Measurements from ENCODE around the gene IWS1.

Gene IWS1

GRCh38 chr2:127471286-127471988, 54.9 kb downstream of the IWS1 start:
- ChIA-PET POLR2A (no interaction called here), CTCF (interaction anchor here (0.8 to 1.5 kb wide), 5 partner anchors 8 to 56 kb away, joined by 3 to 5 read pairs (median 3); no protein-coding TSS in a partner anchor)
- no peaks in the 10 kb centered on the region for H3K27me3 ChIP-seq (replicated peaks in 2 of 5; ENCODE audit: control insufficient read depth in 4 of 5, insufficient read depth in 5 of 5, low read length in 4 of 5)
- WGBS (ENCODE audit: insufficient coverage), result 94% methylated on average over 3 of the region's 4 CpGs
- no peak overlapping the region for H3K4me3 ChIP-seq (ENCODE audit: control insufficient read depth in 1 of 7, extremely low read depth in 1 of 7, insufficient read depth in 4 of 7, low read depth in 2 of 7, low read length in 6 of 7)
- H3K27ac ChIP-seq (ENCODE audit: insufficient read depth in 1 of 2, low read depth in 1 of 2, low read length in 2 of 2, poor library complexity in 1 of 2, severe bottlenecking in 2 of 2), result no peak overlapping the region
- H3K36me3 ChIP-seq (ENCODE audit: control insufficient read depth in 4 of 4, insufficient read depth in 4 of 4, low read length in 3 of 4), result peaks cover 8 to 17% (median 9%) of the 10 kb centered on the region in 4 experiments
- no peaks in the 10 kb centered on the region for H3K4me1 ChIP-seq (ENCODE audit: control extremely low read depth in 1 of 4, control insufficient read depth in 4 of 4, insufficient read depth in 4 of 4, low read length in 3 of 4)
- no peak for DNase-seq
- peaks cover 0 to 9% (median 0%) of the 10 kb centered on the region in 5 experiments for H3K9me3 ChIP-seq (ENCODE audit: control extremely low read depth in 1 of 5, control insufficient read depth in 4 of 5, insufficient read depth in 2 of 5, low read depth in 1 of 5, low read length in 4 of 5)

GRCh38 chr2:127469974-127470373, 56.3 kb downstream of the IWS1 start:
- H3K27me3 ChIP-seq (replicated peaks in 2 of 5; ENCODE audit: control insufficient read depth in 4 of 5, insufficient read depth in 5 of 5, low read length in 4 of 5), result no peaks in the 10 kb centered on the region
- H3K4me1 ChIP-seq (ENCODE audit: control extremely low read depth in 1 of 4, control insufficient read depth in 4 of 4, insufficient read depth in 4 of 4, low read length in 3 of 4), result no peaks in the 10 kb centered on the region
- H3K9me3 ChIP-seq (ENCODE audit: control extremely low read depth in 1 of 5, control insufficient read depth in 4 of 5, insufficient read depth in 2 of 5, low read depth in 1 of 5, low read length in 4 of 5), result no peaks in the 10 kb centered on the region
- ChIA-PET CTCF (interaction anchor here (0.6 to 1.3 kb wide), 5 partner anchors 9 to 146 kb away, joined by 3 to 6 read pairs (median 4); no protein-coding TSS in a partner anchor), POLR2A (no interaction called here)
- H3K36me3 ChIP-seq (ENCODE audit: control insufficient read depth in 4 of 4, insufficient read depth in 4 of 4, low read length in 3 of 4), result peaks cover 8 to 20% (median 11%) of the 10 kb centered on the region in 4 experiments
- DNase-seq, result no peak
- WGBS (ENCODE audit: insufficient coverage), result 100% methylated on average over 2 of the region's 2 CpGs
- no peak overlapping the region for H3K27ac ChIP-seq (ENCODE audit: insufficient read depth in 1 of 2, low read depth in 1 of 2, low read length in 2 of 2, poor library complexity in 1 of 2, severe bottlenecking in 2 of 2)
- no peak overlapping the region for H3K4me3 ChIP-seq (ENCODE audit: control insufficient read depth in 1 of 7, extremely low read depth in 1 of 7, insufficient read depth in 4 of 7, low read depth in 2 of 7, low read length in 6 of 7)

DNA sequence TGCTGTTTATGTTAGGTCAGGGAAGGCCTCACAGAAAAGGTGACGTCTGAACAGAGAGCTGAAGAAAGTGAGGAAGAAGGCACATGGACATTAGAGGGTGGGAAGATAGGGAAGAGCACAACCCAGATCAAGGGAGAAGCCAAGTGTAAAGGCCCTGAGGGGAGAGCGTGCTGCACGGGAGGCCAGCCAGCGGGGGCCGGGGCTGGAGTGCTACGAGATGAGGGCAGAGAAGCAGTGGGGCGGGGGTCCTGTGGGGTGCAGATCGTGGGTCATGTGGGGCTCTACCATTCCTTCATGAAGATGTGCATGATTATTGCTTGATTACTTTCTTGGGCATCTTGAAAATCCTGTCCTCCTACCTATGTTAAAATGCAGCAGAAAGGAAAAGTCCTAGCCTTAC, 57.2 kb downstream of the IWS1 start:
- H3K36me3 ChIP-seq (ENCODE audit: control insufficient read depth in 4 of 4, insufficient read depth in 4 of 4, low read length in 3 of 4), result peaks cover 8 to 20% (median 11%) of the 10 kb centered on the region in 4 experiments
- no peak overlapping the region for H3K4me3 ChIP-seq (ENCODE audit: control insufficient read depth in 1 of 7, extremely low read depth in 1 of 7, insufficient read depth in 4 of 7, low read depth in 2 of 7, low read length in 6 of 7)
- ChIA-PET POLR2A (no interaction called here), CTCF (interaction anchor here (1.0 to 1.5 kb wide), 2 partner anchors 10 kb away, joined by 4 to 6 read pairs; no protein-coding TSS in a partner anchor)
- no peaks in the 10 kb centered on the region for H3K9me3 ChIP-seq (ENCODE audit: control extremely low read depth in 1 of 5, control insufficient read depth in 4 of 5, insufficient read depth in 2 of 5, low read depth in 1 of 5, low read length in 4 of 5)
- no peaks in the 10 kb centered on the region for H3K4me1 ChIP-seq (ENCODE audit: control extremely low read depth in 1 of 4, control insufficient read depth in 4 of 4, insufficient read depth in 4 of 4, low read length in 3 of 4)
- no CpG with 5 or more reads among the region's 8 CpGs for WGBS (ENCODE audit: insufficient coverage)
- H3K27ac ChIP-seq (ENCODE audit: insufficient read depth in 1 of 2, low read depth in 1 of 2, low read length in 2 of 2, poor library complexity in 1 of 2, severe bottlenecking in 2 of 2), result no peak overlapping the region
- no peak for DNase-seq
- H3K27me3 ChIP-seq (replicated peaks in 2 of 5; ENCODE audit: control insufficient read depth in 4 of 5, insufficient read depth in 5 of 5, low read length in 4 of 5), result no peaks in the 10 kb centered on the region

- WGBS (ENCODE audit: insufficient coverage), result no CpG with 5 or more reads among the region's 4 CpGs
- H3K27ac ChIP-seq (ENCODE audit: insufficient read depth in 1 of 2, low read depth in 1 of 2, low read length in 2 of 2, poor library complexity in 1 of 2, severe bottlenecking in 2 of 2), result no peak overlapping the region
- H3K27me3 ChIP-seq (replicated peaks in 2 of 5; ENCODE audit: control insufficient read depth in 4 of 5, insufficient read depth in 5 of 5, low read length in 4 of 5), result no peaks in the 10 kb centered on the region
- ChIA-PET POLR2A (no interaction called here), CTCF (interaction anchor here (1.3 kb wide), 1 partner anchor 11 kb away, joined by 3 read pairs; no protein-coding TSS in a partner anchor)
- no peaks in the 10 kb centered on the region for H3K9me3 ChIP-seq (ENCODE audit: control extremely low read depth in 1 of 5, control insufficient read depth in 4 of 5, insufficient read depth in 2 of 5, low read depth in 1 of 5, low read length in 4 of 5)
- no peaks in the 10 kb centered on the region for H3K4me1 ChIP-seq (ENCODE audit: control extremely low read depth in 1 of 4, control insufficient read depth in 4 of 4, insufficient read depth in 4 of 4, low read length in 3 of 4)
- no peak for DNase-seq
- peaks cover 8 to 20% (median 11%) of the 10 kb centered on the region in 4 experiments for H3K36me3 ChIP-seq (ENCODE audit: control insufficient read depth in 4 of 4, insufficient read depth in 4 of 4, low read length in 3 of 4)
- H3K4me3 ChIP-seq (ENCODE audit: control insufficient read depth in 1 of 7, extremely low read depth in 1 of 7, insufficient read depth in 4 of 7, low read depth in 2 of 7, low read length in 6 of 7), result no peak overlapping the region
Observed at GRCh38 chr2:127465258-127465657, 61.0 kb downstream of the IWS1 start.

DNA sequence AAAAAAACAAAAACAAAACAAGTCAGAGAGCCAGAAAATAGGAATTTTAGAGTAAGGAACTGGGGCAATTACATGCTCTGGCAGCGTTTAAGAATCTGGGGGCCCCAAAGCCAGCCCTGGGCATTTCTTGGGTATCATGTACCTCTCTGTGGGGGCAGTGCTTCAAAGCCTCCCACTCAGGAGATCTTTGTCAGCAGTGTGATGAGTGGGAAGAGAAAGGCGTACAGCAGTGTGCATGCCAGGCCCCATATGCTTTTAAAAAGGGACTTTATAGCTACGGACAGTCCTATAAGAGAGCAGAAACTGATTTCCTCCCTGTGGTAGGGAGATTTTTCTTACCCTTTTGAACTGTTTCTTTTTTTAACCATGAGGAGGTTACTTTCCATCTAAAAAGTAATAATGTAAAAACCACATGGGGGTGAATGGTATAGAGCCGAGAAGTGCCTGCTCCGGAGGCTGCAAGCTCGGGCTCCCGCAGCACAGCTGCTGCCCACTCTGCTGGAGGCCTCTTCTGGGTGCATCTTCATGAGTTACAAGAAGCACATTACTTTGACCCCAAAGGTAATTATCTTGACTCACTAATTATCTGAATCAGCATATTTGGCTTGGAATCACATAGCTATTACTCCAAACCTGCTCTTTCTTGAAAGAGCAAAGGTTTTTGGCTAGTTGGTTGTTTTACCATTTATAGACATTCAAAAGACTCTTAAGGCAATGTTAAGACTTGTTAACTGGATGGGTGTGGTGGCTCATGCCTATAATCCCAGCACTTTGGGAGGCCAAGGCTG, 61.6 kb downstream of the IWS1 start:
- CTCF ChIA-PET, result interaction anchor here (1.3 kb wide), 1 partner anchor 11 kb away, joined by 3 read pairs; no protein-coding TSS in a partner anchor
- no peaks in the 10 kb centered on the region for H3K27me3 ChIP-seq (replicated peaks in 2 of 5; ENCODE audit: control insufficient read depth in 4 of 5, insufficient read depth in 5 of 5, low read length in 4 of 5)
- no peak overlapping the region for H3K27ac ChIP-seq (ENCODE audit: insufficient read depth in 1 of 2, low read depth in 1 of 2, low read length in 2 of 2, poor library complexity in 1 of 2, severe bottlenecking in 2 of 2)
- 100% methylated on average over 6 of the region's 7 CpGs for WGBS (ENCODE audit: insufficient coverage)
- no peaks in the 10 kb centered on the region for H3K9me3 ChIP-seq (ENCODE audit: control extremely low read depth in 1 of 5, control insufficient read depth in 4 of 5, insufficient read depth in 2 of 5, low read depth in 1 of 5, low read length in 4 of 5)
- no peak for DNase-seq
- POLR2A ChIA-PET, result no interaction called here
- no peak overlapping the region for H3K4me3 ChIP-seq (ENCODE audit: control insufficient read depth in 1 of 7, extremely low read depth in 1 of 7, insufficient read depth in 4 of 7, low read depth in 2 of 7, low read length in 6 of 7)
- H3K36me3 ChIP-seq (ENCODE audit: control insufficient read depth in 4 of 4, insufficient read depth in 4 of 4, low read length in 3 of 4), result peaks cover 7 to 18% (median 10%) of the 10 kb centered on the region in 4 experiments
- no peaks in the 10 kb centered on the region for H3K4me1 ChIP-seq (ENCODE audit: control extremely low read depth in 1 of 4, control insufficient read depth in 4 of 4, insufficient read depth in 4 of 4, low read length in 3 of 4)

DNA sequence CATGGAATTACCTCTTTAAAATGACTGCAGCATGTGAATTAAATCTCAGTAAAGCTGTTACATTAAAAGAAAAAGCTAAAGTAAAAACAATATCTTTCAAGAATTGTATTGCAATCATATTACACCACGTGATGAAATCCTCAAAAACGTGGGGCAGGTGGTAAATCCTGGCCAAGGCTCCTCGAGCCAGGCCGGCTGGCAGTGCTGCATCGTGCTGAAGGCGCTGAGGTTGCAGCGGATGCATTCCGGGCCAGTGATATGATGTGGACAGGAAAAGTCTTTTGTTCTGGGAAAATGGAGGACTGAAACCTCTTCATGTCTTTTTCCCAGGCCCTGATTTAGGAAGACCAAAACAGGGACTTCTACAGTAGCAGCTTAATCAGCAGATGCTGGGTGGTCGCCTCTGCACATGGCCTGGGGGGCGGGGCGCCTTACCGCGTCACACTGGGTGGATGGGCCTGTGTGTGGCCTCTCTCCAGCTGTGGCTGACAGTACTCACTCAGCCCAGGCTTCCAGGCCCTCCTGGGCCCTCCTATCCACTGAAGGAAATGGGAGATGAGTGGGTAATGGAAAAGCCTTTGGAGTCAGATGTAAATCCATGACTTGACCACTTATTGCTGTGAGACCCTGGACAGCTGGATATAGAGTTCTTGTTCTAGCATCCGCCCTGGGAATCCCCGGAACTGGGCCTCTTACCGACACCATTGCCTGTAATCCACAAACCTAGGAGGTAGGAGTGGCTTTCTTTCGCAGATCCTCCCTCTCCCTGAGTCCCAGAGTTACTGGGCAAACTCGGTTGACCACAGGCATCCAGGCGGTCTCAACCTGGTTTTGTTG, 62.9 kb downstream of the IWS1 start:
- no peaks in the 10 kb centered on the region for H3K9me3 ChIP-seq (ENCODE audit: control extremely low read depth in 1 of 5, control insufficient read depth in 4 of 5, insufficient read depth in 2 of 5, low read depth in 1 of 5, low read length in 4 of 5)
- ChIA-PET POLR2A (interaction anchor here (0.6 kb wide), 2 partner anchors 40 to 204 kb away, joined by 3 read pairs; no protein-coding TSS in a partner anchor), CTCF (interaction anchor here (0.6 to 1.5 kb wide), 4 partner anchors 12 to 27 kb away, joined by 3 to 5 read pairs (median 3); no protein-coding TSS in a partner anchor)
- no peak overlapping the region for H3K27ac ChIP-seq (ENCODE audit: insufficient read depth in 1 of 2, low read depth in 1 of 2, low read length in 2 of 2, poor library complexity in 1 of 2, severe bottlenecking in 2 of 2)
- no peak overlapping the region for H3K4me3 ChIP-seq (ENCODE audit: control insufficient read depth in 1 of 7, extremely low read depth in 1 of 7, insufficient read depth in 4 of 7, low read depth in 2 of 7, low read length in 6 of 7)
- no peaks in the 10 kb centered on the region for H3K27me3 ChIP-seq (replicated peaks in 2 of 5; ENCODE audit: control insufficient read depth in 4 of 5, insufficient read depth in 5 of 5, low read length in 4 of 5)
- H3K4me1 ChIP-seq (ENCODE audit: control extremely low read depth in 1 of 4, control insufficient read depth in 4 of 4, insufficient read depth in 4 of 4, low read length in 3 of 4), result no peaks in the 10 kb centered on the region
- WGBS (ENCODE audit: insufficient coverage), result 99% methylated on average over 13 of the region's 19 CpGs
- H3K36me3 ChIP-seq (ENCODE audit: control insufficient read depth in 4 of 4, insufficient read depth in 4 of 4, low read length in 3 of 4), result peaks cover 3 to 11% (median 5%) of the 10 kb centered on the region in 4 experiments
- DNase-seq, result no peak

All from common myeloid progenitor, CD34-positive (primary cell).